HG03354 (cell line): ENCODE data around the gene ACIN1.
A peak's percentile ranks its signal among the peaks of the same experiment; 100 is the strongest.

Experiments used
- ATAC-seq: cut with Tn5 transposase; IDR thresholded peaks from one replicate; pipeline ENCODE4 v1.9.1; 2021; ENCODE audit warnings: mild to moderate bottlenecking; ENCODE audit not compliant: unreplicated experiment, poor library complexity, severe bottlenecking

ACIN1 gene

GRCh38 chr14:23066855-23067744 is 27.8 kb downstream of the ACIN1 start:
- no peak for ATAC-seq

DNA sequence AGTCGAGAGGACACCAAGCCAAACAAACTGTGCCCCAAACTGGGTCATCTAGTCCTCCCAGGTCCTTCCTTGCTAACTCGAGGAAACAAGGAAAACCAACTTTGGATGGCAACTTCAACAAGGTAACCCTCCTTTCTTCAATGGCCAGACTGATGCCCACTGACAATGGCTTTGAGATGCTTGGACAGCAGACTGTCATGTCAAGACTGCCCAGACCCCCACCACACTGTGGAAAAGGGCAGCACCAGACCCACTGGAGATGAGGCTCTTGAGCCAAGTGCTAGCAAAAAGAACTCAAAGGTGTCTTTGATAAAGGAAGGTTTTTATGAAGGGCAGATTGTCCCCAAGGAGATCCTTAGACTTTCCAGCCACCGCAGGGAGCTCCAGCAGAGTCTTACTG is 28.6 kb downstream of the ACIN1 start:
- no peak for ATAC-seq

GRCh38 chr14:23063601-23064000 is 31.3 kb downstream of the ACIN1 start:
- no peak for ATAC-seq

DNA sequence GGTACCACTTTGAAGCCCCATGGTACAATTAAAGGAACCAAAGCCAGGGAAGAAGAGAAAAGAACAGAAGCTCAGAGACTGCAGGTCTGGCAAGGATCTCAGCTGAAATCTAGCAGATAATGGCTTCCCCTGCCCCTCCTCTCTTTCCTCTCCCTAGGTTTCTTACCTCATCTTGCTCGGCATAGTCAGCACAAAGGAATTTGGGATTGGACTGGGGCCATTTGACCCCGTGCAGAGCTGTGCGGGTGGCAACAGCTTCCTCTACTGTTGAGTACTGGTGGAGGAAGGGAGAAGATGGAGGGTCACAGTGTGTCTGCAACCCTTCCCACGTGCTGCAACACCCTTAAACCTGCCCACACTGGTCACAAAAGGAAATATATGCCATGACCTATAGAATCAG is 32.9 kb downstream of the ACIN1 start:
- ATAC-seq = no peak

DNA sequence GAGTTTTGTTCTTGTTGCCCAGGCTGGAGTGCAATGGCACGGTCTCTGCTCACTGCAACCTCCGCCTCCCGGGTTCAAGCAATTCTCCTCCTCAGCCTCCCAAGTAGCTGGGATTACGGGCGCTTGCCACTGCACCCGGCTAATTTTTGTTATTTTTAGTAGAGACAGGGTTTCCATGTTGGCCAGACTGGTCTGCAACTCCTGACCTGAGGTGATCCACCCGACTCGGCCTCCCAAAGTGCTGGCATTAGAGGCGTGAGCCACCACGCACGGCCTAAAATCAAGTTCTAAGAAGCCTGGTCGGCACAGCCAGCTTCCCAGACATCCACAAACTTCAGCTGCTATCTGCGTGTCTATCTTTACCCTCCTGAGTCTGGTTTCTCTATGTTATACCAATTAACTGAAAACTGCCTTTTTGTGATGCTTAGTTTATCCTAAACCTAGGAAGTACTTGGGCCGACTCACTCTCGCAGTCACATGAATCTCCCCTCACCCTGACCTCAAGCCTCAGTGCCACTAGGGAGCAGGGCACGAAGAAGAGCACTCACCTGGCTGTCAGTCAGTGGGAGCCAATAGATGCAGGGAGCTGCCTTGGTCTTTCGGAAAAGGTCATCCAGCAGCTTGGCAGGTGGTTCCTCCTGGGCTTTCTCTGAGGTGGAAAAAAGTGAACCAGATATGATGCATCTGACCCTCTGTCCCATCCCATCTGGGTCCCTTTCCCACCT is 34.2 kb downstream of the ACIN1 start:
- no peak for ATAC-seq

GRCh38 chr14:23058654-23059504 is 36.1 kb downstream of the ACIN1 start:
- no peak for ATAC-seq

DNA sequence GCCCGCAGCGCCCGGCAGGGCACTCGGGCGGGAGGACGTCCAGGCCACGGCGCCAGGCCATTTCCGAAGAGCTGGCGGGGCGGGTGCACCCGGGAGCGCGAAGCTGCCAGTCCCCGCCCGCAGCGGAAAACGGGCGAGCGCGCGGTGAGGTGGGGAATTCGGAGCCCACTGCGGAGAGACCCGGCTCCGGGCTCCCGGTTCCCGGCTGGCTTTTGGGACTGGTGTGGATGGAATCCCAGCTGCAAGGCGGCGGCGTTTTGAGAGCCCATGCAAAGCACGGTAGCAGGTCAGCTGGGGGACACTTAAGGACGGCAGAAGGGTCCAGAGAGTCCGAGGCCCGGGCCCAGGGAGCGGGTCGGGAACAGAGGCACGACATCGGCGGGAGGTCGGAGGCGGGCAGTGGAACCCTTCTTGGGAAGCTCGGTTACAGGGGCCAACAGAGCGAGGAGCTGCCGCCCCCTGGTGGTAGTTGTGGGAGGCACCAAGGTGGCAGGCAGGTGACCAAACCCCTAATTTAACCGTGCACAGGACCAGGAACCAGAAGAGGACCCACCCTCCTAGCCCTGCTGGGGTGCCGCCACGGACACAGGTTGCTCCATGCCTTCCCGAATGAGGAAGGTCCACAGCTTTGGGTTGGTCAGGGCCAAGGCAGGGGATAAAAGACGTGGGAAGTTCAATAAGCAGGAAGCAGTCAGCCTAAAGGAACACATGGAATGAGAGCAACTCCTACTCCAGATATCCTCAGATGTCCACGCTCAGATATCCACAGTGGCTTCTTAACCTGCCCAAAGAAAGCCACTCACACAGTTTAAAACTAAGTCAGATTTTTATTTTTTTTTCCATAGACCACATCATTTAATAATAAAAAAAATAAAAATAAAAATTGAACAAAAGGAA is 36.9 kb downstream of the ACIN1 start:
- ATAC-seq = peak; percentile 66

- ATAC-seq = peak; percentile 56
Observed at GRCh38 chr14:23056956-23057756, 37.8 kb downstream of the ACIN1 start, which contains the start of gene CDH24. TSS of gene CDH24 (minus strand) at chr14:23057520. CDS start at chr14:23055733, 1,787 bp downstream.

DNA sequence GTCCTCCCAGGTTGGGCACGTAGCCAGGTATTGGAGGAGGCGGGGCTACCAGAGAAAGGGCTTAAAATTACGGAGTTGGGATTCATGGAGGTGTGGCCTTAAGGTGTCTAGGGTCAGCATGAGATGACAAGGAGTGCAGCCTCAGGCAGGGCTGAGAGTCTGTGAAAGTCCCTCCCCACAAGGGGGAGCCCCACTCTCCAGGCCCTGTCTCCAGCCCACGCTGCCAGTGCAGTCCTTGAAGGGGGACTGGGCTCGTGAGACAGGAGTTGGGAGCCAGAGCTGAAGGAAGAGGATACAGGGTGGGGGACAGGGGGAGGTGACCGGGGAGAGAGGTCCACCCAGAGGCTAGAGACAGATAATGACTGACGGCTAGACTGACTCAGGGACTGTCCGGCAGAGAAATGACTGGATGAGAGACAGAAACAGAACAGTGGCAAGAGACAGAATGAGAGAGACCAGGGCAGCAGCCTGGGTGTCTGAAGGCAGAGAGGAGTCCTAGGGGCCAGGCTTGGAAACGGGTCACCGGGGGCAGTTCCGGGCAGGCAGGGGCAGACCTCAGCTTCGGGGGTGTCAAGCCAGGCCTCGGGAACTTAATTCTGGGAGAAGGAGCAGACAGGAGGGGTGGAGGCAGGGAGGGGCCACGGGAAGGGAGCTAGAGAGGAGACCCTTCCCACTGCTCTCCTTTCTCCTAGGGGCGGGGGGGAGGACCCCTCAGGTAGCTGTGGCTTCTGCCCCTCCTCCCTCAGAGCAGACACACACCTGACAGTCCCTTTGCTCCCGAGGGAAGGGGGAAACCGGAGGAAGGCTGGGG is 38.6 kb downstream of the ACIN1 start:
- peak; percentile 57 for ATAC-seq

DNA sequence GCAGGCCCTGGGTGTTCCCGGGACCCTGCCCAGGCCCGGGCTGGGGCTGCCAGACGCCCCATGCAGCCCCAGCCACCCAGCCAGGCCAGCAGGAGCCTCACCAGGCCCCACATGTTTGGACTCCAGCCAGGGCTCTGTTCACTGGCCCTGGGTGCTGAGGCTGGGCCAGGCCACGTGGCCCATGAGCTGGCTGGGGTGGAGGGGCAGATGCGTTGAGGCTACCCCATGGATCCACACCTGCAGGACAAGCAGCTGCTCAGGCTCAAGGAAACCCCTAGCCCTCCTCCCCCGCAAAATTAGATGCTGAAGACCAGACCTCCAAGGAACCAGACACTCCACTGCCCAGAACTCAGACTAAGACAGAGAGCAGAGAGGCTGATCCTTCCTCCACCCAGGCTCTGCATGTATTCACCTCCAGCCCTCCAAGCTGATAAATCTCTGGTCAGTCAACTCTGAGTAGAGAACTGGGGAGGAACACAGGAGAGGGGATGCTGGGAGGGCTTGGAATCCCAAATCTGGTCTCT is 39.3 kb downstream of the ACIN1 start:
- no peak for ATAC-seq

DNA sequence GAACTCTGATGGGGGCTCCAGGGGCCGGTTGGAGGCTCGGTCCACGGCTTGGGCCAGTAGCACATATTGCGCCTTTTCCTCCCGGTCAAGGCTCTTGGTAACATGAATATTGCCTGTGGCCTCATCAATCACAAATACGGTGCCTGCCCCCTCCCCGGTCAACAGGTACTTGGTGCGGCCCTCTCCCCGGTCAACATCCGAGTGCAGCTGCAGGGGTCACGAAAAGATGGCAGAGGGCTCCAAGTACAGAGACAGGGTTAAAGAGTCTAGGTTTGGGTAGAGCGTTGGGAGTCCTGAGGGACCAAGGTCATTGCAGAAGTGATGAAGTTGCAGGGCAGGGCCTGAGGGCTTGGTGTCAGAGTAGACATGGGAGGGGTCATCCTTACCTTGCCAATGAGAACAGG is 39.8 kb downstream of the ACIN1 start:
- no peak for ATAC-seq

- ATAC-seq = no peak
Observed at GRCh38 chr14:23054000-23054811, 40.7 kb downstream of the ACIN1 start.

- ATAC-seq = no peak
Observed at GRCh38 chr14:23053426-23053825, 41.5 kb downstream of the ACIN1 start.

DNA sequence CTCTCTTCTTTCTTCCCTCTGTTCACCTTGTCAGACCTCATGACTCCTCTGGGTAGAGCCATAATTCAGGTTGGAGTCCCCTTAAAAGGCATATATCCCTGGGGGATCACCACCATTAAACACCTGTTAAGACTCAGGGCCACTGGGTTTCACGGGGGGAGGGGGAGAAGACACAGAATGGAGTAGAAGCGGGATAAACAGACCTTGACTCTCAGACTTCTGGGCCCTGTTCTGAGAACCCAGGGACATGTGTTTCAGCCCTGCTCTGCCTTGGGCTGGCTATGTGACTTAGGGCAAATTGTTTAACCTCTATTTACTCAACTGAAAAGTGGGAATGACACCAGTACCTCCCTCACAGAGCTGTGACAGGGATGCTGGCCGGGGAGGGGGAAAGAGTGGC is 42.3 kb downstream of the ACIN1 start:
- no peak for ATAC-seq

DNA sequence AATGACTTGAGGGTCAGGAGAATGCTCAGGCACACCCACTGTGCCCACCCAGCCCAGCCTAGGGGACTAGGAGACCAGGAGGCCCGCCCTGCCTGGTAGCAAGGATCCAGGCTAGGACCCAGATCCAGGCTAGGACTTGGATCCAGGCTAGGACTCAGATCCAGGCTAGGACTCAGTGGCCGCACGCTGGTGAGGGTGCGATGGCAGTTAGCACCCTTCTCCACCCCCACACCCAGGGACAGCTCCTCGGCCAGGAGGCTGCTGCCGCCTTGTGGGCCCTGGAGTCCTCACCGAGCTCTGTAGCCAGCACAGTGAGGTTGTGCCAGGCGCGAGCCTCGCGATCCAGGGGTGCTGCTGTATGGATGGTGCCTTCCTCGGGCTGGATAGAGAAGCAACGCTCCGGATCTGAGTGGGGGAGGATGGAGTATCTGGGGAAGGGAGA is 42.7 kb downstream of the ACIN1 start:
- ATAC-seq = no peak
